Glomerular visceral epithelial cell (primary cell): ENCODE measurements around the gene CLDN10.
A peak's percentile ranks its signal among the peaks of the same experiment; 100 is the strongest.
"Not testable (repeated sequence)": the region's sequence is repeated elsewhere in the genome, so short reads cannot be mapped to it uniquely, and the experiment has no call there.

Source experiments
- DNase-seq: peaks from one replicate; pipeline ENCODE4 v3.0.0-alpha.2; 2016; ENCODE audit errors: extremely low spot score

CLDN10 gene

DNA sequence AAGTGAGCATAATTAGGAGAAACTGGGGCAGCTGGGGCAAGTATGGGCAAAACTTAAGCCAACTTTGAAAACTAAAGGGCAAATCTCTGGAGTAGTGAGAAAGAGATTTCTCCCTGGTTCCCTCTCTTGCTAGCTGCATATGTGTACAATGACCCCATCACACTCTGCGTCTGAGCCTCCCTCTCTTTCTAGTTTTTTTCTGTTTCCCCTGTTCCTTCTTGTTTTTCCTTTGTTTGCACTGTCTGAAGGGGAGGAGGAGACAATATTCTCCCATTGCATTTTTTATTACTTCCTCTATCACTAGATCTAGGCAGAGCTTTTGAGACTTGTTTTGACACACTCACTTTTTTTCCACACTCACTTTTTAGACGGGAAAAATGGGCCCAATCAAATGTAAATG lies 11.2 kb upstream of the CLDN10 start:
- no peak for DNase-seq

DNA sequence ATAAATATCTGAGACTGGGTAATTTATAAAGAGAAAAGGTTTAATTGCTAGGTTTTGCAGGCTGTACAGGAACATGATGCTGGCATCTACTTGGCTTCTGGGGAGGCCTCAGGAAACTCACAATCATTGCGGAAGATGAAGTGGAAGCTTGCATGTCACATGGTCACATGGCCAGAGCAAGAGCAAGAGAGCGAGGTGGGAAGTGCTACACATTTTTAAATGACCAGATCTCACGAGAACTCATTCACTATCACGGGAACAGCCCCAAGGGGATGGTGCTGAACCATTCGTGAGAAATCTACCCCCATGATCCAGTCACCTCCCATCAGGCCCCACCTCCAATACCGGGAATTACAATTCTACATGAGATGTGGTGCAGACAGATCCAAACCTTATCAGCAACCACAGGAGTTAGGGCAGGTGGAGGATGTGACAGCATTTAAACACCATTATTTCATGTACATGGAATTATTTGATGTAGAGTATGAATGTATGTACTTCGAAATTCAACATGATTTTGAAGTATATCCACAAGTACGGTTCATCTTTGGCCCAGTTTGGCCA lies 10.5 kb upstream of the CLDN10 start:
- no peak for DNase-seq

DNA sequence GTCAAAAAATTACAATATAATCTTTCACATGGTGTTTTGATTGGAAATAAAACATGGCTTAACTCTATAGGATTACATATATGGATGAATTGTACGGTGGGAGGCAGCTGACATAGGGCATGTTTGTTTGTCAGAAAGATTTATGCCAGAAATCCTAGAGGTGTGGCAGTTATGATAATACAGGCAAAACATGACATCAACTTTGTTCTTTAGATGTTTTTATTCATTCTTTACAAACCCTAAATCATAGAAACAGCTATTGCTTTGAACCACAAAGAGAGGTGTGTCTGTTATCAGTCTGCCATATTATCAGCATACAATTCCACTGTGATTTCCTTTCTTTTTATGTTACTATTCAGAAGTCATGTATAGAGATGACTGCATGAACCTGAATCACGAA lies 8.2 kb upstream of the CLDN10 start:
- no peak for DNase-seq

DNA sequence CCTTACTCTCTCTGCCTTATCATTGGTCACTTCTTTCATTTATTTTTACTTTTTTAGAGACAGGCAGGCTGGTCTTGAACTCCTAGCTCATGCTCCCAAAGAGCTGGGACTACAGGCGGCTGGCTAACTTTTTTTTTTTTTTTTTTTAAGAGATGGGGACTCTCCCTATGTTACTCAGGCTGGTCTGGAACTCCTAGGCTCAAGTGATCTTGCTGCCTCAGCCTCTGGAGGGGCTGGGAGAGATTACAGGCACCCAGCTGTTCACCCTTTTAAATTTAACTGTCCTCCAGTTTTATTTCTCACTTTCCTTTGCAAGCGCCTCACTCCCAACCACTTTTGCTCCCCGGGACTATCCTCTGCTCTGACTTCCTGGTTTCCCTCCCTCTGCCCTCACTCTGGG lies 5.6 kb upstream of the CLDN10 start:
- DNase-seq, result no peak

DNA sequence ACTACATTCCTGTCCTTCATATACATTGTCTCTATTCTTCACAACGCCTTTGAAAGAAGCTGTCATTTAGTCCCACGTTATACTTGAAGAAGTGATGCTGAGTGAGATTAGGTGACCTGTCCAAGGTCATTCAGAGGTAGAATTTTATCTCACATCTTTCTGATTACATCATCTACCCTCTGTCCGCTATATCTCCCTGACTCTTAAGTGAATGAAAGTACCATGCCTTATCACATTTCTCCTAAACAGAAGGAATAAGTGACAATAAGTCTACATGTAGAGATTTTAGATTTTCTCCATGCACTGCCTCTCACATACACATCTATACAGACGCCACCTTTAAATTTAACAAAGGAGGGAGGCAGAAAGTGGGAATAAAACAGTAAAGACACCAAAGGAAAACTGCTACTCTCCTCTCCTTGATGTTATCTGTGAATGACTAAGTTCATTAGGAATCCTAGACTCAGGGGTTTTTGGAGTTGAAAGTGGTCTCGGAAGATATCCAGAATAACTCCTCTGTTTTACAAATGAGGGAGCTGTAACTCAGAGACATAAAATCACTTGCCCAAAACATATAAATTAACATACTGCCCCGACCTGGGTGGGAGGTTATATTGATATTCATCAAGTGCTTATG lies 4.9 kb upstream of the CLDN10 start:
- DNase-seq, result no peak

DNA sequence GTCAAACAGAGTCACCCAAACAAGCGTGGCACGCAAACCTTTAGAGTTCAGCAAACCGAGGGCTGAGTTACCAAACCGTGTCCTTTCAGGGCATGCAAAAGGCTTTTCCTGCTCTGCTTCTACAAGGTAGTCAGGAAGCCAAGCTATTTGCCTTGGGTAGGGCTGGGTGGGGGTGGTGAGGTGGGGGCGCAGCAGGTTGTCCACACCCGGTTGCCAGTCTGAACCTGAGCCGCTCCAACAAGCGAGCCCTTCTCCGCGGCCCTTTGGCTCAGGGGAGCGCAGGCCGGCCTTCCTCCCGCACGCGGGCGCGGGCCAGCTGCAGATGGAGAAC lies 347 bp upstream of the CLDN10 start:
- DNase-seq, result no peak

DNA sequence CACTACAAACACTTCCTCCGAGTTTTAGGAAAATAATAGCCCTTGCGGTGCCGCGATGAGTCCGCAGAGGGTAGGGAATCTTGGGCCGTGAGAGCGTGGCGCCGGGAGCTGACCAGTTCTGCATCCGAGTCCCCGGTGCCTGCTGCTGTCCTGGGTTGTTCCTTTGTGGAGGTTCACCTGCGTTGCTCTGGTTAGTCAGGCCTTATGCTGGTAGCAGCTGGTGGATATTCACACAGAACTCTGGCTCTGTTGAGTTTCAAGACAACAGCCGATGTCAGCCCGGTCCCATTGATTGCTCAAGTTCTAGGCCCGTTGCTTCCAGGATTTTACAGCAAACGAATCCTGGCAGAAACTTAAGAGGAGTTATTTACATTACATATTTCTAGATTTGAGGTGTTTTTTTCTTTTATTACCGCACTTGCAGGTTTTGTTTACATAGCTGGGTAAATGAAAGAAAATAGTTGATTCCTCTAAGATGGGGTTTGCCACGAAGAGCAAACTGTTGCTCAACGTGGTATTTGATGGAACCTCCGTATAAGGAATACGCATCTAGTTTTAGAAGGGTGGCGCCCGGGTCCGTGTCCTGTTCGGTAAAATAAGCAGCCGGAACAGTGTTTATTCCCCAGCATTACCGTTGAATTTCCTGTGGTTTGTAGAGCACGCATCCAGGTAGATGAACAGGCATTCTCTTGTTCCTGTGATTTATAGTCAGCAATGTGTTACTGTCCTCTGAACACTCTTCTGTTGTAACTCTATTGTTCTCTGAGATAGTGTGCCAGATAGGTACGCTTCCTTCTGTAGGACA lies 1.3 kb downstream of the CLDN10 start:
- DNase-seq, result no peak

DNA sequence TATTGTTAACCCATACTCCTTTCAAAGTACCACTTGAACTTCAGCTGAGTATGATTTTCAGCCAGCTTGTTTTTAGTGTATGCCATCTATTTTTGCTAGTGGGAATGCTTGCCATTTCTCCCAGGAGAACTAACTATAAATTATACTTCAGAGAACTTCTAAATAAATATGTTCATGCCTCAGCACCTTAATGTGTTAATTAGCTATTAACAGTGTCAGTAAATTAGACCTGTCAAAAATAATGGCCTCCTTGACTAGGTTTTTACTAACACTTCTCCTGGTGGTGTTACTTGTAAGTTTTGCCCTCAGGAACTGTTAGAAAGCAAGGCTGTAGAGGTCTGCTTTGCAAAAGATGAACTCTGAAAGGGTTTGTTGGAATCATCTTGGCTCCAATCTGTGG lies 4.5 kb downstream of the CLDN10 start:
- DNase-seq, result no peak

DNA sequence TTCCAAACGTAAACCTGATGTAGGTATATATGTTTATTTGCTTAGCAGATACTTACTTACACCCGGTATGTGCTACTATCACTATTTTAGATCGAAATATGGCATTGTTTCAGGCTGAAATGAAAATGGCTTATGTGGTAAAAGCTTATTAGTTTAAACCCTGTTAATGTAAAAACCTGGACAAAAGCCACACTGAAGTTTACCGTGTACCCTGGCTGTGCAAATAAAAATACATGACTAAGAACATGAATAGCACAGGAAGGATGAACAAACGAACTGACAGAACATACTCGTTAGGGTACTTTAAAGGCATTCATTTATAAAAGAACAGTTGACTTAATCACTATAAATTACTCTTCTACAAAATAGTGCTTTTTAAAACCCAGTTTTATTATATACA lies 6.6 kb downstream of the CLDN10 start:
- DNase-seq, result no peak

DNA sequence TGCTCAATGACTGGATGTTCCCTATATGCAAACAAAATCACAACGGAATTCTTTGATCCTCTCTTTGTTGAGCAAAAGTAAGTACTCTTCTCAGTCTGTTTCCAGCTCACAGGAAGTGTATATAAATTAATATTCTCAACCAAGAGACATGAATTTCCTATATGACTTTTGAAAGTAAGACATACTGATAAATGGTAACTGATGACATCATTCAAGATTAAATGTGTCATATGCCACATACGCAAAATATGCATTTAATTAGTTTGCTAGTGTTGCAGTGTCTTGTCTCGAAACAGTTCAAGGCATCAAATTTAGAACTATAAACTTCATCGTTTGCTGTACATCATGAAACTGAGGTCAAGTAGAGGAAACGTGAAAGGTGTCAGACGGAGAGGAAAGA lies 7.9 kb downstream of the CLDN10 start:
- DNase-seq, result no peak

DNA sequence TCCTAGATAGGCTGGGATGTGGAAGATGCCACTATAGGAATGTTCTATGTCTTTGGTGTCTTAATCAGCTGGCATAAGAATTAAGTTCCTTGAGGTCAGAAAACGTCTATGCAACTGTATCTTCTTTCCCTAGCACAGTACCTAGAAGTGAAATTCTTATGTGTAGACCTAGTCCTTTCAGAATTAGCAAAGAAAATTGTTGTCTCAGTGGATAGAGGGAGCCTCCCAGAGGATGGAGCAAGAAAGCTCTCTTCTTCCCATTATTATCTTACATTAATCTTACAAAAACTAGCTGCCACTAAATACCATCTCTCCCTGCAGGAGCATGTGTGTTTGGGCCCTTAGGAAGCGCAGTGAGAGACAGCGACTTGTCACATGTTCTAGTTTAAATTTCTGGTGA lies 11.6 kb downstream of the CLDN10 start:
- DNase-seq, result no peak

DNA sequence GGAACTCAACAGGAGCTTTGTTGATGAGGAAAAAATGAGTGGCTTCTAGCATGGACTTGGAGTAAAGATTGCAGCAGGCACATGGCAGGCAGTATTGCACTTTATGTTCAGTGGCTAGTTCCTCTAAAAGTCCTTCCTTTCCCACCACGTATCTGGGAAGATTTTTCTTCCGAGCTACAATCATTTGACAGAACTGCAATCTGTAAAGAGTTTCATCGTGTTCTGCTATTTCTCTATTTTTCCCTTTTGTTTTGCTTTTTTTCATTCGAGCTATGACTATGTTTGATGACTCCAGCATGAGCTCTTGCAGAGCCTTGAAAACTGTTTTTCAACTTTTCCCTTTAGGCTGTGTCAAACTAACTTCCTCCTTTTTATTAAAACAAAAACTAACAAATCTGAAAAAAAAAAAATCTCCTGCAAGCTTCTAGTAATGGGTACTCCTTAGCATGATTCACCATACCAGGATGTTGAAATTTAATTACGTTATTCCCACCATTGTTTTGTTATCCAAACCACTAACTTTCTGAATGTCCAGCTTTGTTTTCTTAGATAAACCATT lies 12.3 kb downstream of the CLDN10 start:
- DNase-seq, result peak; percentile 43

DNA sequence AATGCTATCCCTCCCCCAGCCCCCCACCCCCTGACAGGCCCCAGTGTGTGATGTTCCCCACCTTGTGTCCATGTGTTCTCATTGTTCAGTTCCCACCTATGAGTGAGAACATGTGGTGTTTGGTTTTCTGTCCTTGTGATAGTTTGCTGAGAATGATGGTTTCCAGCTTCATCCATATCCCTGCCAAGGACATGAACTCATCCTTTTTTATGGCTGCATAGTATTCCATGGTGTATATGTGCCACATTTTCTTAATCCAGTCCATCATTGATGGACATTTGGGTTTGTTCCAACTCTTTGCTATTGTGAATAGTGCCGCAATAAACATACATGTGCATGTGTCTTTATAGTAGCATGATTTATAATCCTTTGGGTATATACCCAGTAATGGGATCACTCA lies 13.2 kb downstream of the CLDN10 start:
- not testable (repeated sequence) for DNase-seq

DNA sequence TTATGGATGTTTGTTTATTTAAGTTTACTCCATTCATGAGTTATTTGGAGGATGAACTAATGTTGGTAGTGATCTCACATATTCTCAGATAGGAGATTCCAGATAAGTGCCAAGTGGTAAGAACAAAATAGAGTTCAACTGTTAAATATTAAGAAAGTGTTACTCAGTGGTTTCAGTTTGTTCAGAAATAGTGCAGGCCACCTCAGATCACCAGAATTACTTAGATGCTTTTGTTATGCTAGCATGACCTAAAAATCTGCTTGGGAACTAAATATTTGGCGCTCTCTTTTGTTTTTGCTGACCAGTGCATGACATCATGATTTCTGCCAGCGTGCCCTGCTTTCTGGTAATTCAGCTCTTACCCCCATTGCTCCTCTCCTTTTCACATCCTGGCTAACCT lies 15.6 kb downstream of the CLDN10 start:
- DNase-seq, result no peak

DNA sequence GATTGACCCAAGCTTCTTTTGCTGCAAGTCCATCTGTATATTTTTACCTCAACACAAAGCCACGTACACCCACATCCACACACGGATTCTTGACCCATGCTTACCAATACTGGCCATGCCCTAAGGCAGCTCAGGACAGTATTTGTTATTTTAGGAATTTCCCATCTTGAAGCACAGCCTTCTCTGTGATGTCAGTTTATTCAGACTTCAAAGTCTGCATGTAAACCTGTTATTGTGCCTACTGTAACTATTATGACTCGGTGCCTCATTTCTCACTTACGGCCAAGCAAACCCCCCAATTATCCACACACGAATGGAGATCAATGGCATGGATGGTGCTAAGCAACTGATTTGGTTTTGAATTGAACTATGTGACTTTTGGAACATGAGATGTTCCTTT lies 17.5 kb downstream of the CLDN10 start:
- DNase-seq, result no peak

DNA sequence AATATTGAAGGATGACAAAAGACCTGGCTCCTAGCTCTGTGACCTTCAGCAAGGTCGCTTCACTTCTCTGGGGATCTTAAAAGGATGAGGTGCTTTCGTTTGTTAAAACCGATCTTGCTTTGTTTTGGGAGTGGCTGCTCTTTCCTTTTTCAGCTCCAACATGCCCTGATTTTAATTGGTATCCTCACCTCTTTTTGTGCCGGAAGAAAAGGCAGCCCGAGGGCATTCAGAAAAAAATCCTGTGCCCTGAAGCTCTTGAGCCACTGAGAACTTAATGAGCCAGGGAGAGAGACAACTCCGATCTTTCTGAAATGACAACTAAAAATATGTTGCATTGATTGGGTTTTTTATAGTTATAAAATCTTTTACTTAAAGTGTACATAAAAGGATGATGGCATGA lies 19.4 kb downstream of the CLDN10 start:
- no peak for DNase-seq

DNA sequence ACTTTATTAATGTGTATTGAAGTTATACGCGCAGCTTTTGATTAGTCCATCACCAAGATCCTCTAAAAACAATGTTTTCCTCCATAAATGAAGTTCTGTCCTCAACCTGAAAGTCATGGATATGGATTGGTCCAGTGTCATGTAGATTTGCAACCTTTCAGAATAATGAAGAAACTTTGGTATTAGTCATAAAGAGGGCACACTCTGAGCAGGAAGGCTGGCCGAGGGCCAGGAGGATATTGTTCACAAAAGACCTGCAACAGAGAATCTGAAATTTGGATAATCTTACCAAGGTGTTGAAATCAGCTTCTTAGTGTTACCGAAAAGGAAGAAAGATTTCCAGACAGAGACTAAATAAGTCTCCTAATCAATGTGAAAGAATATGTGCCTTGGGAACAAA lies 20.7 kb downstream of the CLDN10 start:
- peak; percentile 11 for DNase-seq

DNA sequence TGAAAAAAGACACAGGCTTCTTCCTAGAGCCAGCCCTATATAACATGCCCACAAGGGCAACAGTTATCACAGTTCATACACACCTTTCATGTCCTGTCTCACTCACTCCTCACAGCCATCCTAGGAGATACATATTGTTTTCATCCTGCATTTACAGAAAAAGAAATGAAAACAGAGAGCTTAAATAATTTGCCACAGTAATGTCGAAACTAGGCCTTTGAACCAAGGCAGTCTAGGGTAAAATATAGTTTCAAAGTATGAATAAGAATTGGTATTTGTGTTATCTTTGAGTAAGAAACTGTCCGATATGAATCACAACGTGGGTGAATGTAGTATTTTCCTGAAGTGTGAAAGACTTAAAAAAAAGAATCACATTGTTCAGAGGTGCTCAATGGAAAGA lies 26.8 kb downstream of the CLDN10 start:
- DNase-seq, result no peak

DNA sequence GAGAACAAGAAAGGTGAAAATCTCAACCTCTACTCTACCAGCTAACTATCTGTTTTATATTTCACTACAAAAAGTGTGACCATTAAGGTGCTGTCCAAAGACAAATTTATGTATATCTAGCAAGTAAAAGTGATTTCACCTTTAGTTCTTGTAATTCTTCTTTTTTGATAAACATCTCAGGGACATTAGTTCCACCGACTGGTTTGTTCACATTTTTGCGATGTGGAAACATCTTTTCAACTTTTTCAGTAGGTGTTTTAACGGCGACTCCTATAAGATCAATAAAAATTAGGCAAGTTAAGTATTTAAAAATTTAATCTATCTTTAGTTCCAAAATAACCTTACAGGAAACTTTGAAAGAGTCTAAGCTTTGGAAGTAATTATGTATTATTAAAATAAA lies 33.3 kb downstream of the CLDN10 start:
- DNase-seq, result no peak

DNA sequence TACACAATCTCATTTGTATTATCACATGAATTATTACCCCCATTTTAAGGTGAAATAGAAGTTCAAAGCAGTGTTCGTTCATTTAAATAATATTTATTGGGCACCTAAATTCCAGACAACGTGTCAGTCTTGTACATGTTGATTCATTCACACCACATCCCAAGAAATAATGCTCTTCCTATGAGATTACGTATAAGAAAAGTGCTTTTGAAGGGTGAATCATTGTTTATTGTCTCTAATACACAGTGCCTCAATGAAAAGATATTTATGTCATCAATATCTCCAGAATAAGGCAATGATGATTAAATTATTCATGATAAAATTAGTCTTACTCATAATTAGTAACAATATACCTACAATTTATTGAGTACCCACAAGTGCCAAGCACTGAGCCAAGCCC lies 35.6 kb downstream of the CLDN10 start:
- DNase-seq, result no peak

DNA sequence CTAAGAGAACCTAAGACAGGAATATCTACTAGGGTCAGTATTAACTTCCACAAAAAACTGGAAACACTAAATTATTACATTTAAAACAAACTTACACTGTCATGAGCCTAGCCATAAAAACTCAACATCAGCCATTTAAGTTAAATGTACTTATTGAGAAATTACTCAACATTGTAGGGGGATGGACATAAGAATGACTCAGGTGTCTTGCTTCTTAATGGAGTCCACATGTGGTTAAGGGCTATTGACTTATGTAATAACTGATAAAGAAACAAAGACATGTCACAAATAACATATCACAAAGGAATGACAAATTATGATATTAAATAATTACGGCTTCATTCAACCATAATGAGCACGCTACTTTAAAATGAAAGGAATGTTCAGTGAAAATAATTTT lies 36.2 kb downstream of the CLDN10 start:
- DNase-seq, result no peak

DNA sequence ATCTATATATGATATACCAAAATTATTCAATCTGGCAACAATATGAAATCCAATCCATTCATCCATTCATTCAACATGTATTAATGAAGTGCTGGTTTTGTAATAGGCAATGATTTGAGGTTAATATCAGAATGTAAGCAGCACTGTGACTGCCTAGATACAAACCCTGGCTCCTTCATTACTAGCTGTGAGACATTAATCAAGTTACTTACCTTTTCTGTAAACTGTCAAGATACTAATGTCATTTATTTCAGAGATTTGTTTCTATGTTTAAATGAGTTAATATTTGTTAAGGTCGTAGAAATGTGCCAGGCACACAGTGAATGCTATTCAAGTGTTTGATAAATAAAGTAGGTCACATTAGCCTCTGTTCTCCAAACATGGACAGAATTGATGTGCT lies 40.9 kb downstream of the CLDN10 start:
- DNase-seq, result no peak

DNA sequence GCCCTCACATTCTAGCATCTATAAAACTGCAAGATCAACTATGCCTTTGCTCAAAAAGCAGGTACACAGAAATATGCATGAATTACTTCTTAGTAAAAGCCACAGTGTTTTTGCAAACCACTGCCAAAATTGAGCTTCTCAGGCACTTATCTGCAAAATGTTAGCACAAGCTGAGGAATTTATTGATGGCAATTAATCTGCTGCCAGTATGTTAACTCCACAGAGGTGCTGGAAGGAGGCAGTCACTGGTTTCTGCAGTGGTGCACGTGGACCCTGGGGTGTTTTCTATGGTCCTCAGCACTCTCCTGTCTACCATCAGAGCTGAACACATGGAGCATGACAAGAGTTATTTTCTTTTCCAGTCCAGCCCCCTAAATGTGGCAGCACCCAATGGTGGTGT lies 44.2 kb downstream of the CLDN10 start:
- DNase-seq, result no peak
